ENCODE measurements around the gene MCTP2. TPM values are rescaled to one million over a fixed set of nuclear protein-coding genes. Genes with fewer than 3 reads are reported as not detected.

The MCTP2 gene
- total and polyA plus RNA-seq, 9 of the 15 experiments (the other 6 are each of a cell fraction or from before 2014, with no cell fraction given) = 0.07 TPM; not detected in 8

GRCh38 chr15:94453227-94453988, 222.0 kb downstream of the MCTP2 start:
- FAIRE-seq = no peak
- BruUV-seq (replicated peaks) = no TSS peak
- CTCF ChIA-PET (ENCODE audit: low intra/inter-chr PET ratio) = no interaction called here

More at GRCh38 chr15:94453227-94453988, 222.0 kb downstream of the MCTP2 start:
- no peak overlapping the region for H3K4me3 ChIP-seq
- no peaks in the 10 kb centered on the region for H3K36me3 ChIP-seq (ENCODE audit: control insufficient read depth, insufficient read depth, low read length)
- no peaks in the 10 kb centered on the region for H3K27me3 ChIP-seq (ENCODE audit: control insufficient read depth in 2 of 2, insufficient read depth in 2 of 2, low read length in 2 of 2)
- H4K20me1 ChIP-seq (replicated peaks; ENCODE audit: control insufficient read depth, insufficient read depth, low read length) = no peaks in the 10 kb centered on the region
- 0% methylated on average over 1 of the region's 1 CpG for WGBS (ENCODE audit: insufficient coverage, low coverage, missing lambda C conversion rate)
- H3K4me1 ChIP-seq (replicated peaks in 1 of 2; ENCODE audit: control insufficient read depth in 2 of 2, insufficient read depth in 2 of 2, low read length in 2 of 2) = no peaks in the 10 kb centered on the region
- intact Hi-C loops (cut with micrococcal nuclease) = no loop called here
- no peak overlapping the region for H3K27ac ChIP-seq (ENCODE audit: extremely low read depth, low read depth, low read length)
- no peaks in the 10 kb centered on the region for H3K9me1 ChIP-seq (ENCODE audit: control insufficient read depth, insufficient read depth, low read length)
- no peak overlapping the region for H3K4me2 ChIP-seq (ENCODE audit: insufficient read depth, low read length)
- POLR2A ChIA-PET = no interaction called here
- H3K9ac ChIP-seq (ENCODE audit: insufficient read depth in 1 of 2, low read depth in 2 of 2, low read length in 2 of 2) = no peak overlapping the region
- no peak for DNase-seq (ENCODE audit: extremely low read depth in 1 of 4, low spot score in 3 of 4)
- H2AFZ ChIP-seq (ENCODE audit: low read depth, low read length) = no peak overlapping the region
- no peaks in the 10 kb centered on the region for H3K79me2 ChIP-seq (ENCODE audit: control insufficient read depth, insufficient read depth, low read length)
- in situ Hi-C loops (cut with MboI) = no loop called here
- TF ChIP-seq ID3 (CRISPR knock-in tag; IDR thresholded peaks at IDR 0.05) (no peak), ID3 (tag; IDR thresholded peaks at IDR 0.05) (no peak), ZNF511 (CRISPR knock-in tag; IDR thresholded peaks at IDR 0.05) (no peak)
- no peak for ATAC-seq
- H3K9me3 ChIP-seq (replicated peaks; ENCODE audit: control insufficient read depth, insufficient read depth, low read depth, low read length) = no peaks in the 10 kb centered on the region

Data from K562 (cell line).